Peyer's patch (tissue), 4 donors: ENCODE data around the gene DNAJC2. TPM values are rescaled to one million over a fixed set of nuclear protein-coding genes. Genes with fewer than 3 reads are reported as not detected.

ENCODE experiments used
- DNase-seq, 3 donors: peaks; one replicate each; pipeline ENCODE4 v3.0.0-alpha.2; 2017 to 2019
- H3K27ac ChIP-seq, 4 donors: fragments of 200-600 bp; sonication (generic); one replicate each; pipeline ENCODE4 v1.5.1; 2016 to 2019
- H3K27me3 ChIP-seq, 2 donors: fragments of 200-600 bp; sonication (generic); one replicate each; pipeline ENCODE4 v1.5.1; 2019
- H3K36me3 ChIP-seq, 3 donors: fragments of 200-600 bp; sonication (generic); one replicate each; pipeline ENCODE4 v1.5.1; 2016 to 2019
- H3K4me1 ChIP-seq, 4 donors: fragments of 200-600 bp; sonication (generic); one replicate each; pipeline ENCODE4 v1.5.1; 2016 to 2019
- H3K4me3 ChIP-seq, 4 donors: fragments of 200-600 bp; sonication (generic); 1 replicate in 3 of 4; 2 replicates in 1 of 4; pipeline ENCODE4 v1.5.1; 2016 to 2019; ENCODE audit warnings: mild to moderate bottlenecking in 1 of 4
- H3K9me3 ChIP-seq, 4 donors: fragments of 200-600 bp; sonication (generic); one replicate each; pipeline ENCODE4 v1.5.1; 2016 to 2019; ENCODE audit warnings: mild to moderate bottlenecking in 1 of 4
- CTCF ChIP-seq, 6 experiments: fragments of 450-650 bp in 4 of 6; fragments of 200-600 bp in 2 of 6; sonication (generic) in 1 of 6; IDR thresholded peaks; one replicate each; pipeline ENCODE4 v1.5.1; 2017 to 2019; ENCODE audit warnings: antibody characterized with exemption in 6 of 6, mild to moderate bottlenecking in 3 of 6, moderate library complexity in 1 of 6
- POLR2A ChIP-seq, 2 donors: fragments of 450-650 bp; IDR thresholded peaks; one replicate each; pipeline ENCODE4 v1.5.1; 2017; ENCODE audit warnings: antibody characterized with exemption in 2 of 2, mild to moderate bottlenecking in 2 of 2, moderate library complexity in 2 of 2
- total RNA-seq, 4 donors: library from RNA; depleted of rRNA; stranded (reverse); fragments of >200 nt; gene quantifications; one replicate each; pipeline ENCODE4 v1.1.0, GENCODE V29; 2016

DNAJC2 gene
- total RNA-seq, 4 donors from 2014 or later, result 14.7 to 52.0 (median 20.8) TPM

- H3K27ac ChIP-seq, result peak within 1 kb of the TSS; percentile 78 to 88 (median 82)
- H3K9me3 ChIP-seq, result no peaks in the 10 kb centered on the region
- H3K4me1 ChIP-seq, result peaks cover 0 to 31% (median 3%) of the 10 kb centered on the region in 4 donors
- peaks cover 0 to 13% (median 0%) of the 10 kb centered on the region in 3 donors for H3K36me3 ChIP-seq
- no peaks in the 10 kb centered on the region for H3K27me3 ChIP-seq
- peak; percentile 63 to 92 (median 76) for DNase-seq
- peak within 1 kb of the TSS; percentile 63 to 82 (median 74) for H3K4me3 ChIP-seq
- TF ChIP-seq CTCF (IDR thresholded peaks at IDR 0.05), result no peak
- TF ChIP-seq POLR2A (IDR thresholded peaks at IDR 0.05), result peak; percentile 24 to 35
Measured at GRCh38 chr7:103347507-103348267, 3.1 kb upstream of the DNAJC2 start, which contains the start of gene PSMC2. PSMC2 (plus strand) TSS chr7:103347643; CDS start chr7:103347712, 69 bp downstream.

GRCh38 chr7:103346396-103346795, 1.8 kb upstream of the DNAJC2 start:
- H3K27me3 ChIP-seq, result no peaks in the 10 kb centered on the region
- H3K4me1 ChIP-seq, result peaks cover 0 to 35% (median 3%) of the 10 kb centered on the region in 4 donors
- H3K27ac ChIP-seq, result no peak overlapping the region
- H3K9me3 ChIP-seq, result no peaks in the 10 kb centered on the region
- TF ChIP-seq POLR2A (IDR thresholded peaks at IDR 0.05), result no peak
- no peak for TF ChIP-seq CTCF (IDR thresholded peaks at IDR 0.05)
- peaks cover 0 to 14% (median 0%) of the 10 kb centered on the region in 3 donors for H3K36me3 ChIP-seq
- no peak overlapping the region for H3K4me3 ChIP-seq
- DNase-seq, result no peak

- Histone ChIP-seq H3K9me3 (no peaks in the 10 kb centered on the region), H3K4me1 (peaks cover 0 to 20% (median 0%) of the 10 kb centered on the region in 4 donors), H3K27ac (peak overlapping the region; percentile 77 to 85 (median 83)), H3K27me3 (no peaks in the 10 kb centered on the region), H3K4me3 (peak overlapping the region; percentile 73 to 93 (median 88)), H3K36me3 (peaks cover 0 to 26% (median 0%) of the 10 kb centered on the region in 3 donors)
- peak in 2 of 3 donors; percentile 50 to 56 for DNase-seq
- TF ChIP-seq POLR2A (IDR thresholded peaks at IDR 0.05) (peak in 1 of 2 donors; percentile 21), CTCF (IDR thresholded peaks at IDR 0.05) (no peak)
Measured at GRCh38 chr7:103343758-103344452, 662 bp downstream of the DNAJC2 start.

- no peaks in the 10 kb centered on the region for H3K9me3 ChIP-seq
- H3K27me3 ChIP-seq, result no peaks in the 10 kb centered on the region
- peak overlapping the region in 3 of 4 donors; percentile 77 to 85 (median 82) for H3K27ac ChIP-seq
- H3K4me3 ChIP-seq, result peak overlapping the region in 3 of 4 donors; percentile 73 to 93 (median 86)
- H3K36me3 ChIP-seq, result peaks cover 0 to 32% (median 0%) of the 10 kb centered on the region in 3 donors
- H3K4me1 ChIP-seq, result peaks cover 0 to 14% (median 0%) of the 10 kb centered on the region in 4 donors
- TF ChIP-seq POLR2A (IDR thresholded peaks at IDR 0.05) (no peak), CTCF (IDR thresholded peaks at IDR 0.05) (no peak)
- DNase-seq, result no peak
Measured at GRCh38 chr7:103343332-103343731, 1.2 kb downstream of the DNAJC2 start.

GRCh38 chr7:103341466-103341865, 3.1 kb downstream of the DNAJC2 start:
- no peak for DNase-seq
- Histone ChIP-seq H3K4me3 (no peak overlapping the region), H3K4me1 (peaks cover 0 to 14% (median 0%) of the 10 kb centered on the region in 4 donors), H3K9me3 (no peaks in the 10 kb centered on the region), H3K36me3 (peaks cover 0 to 50% (median 0%) of the 10 kb centered on the region in 3 donors), H3K27ac (no peak overlapping the region), H3K27me3 (no peaks in the 10 kb centered on the region)
- TF ChIP-seq POLR2A (IDR thresholded peaks at IDR 0.05) (no peak), CTCF (IDR thresholded peaks at IDR 0.05) (no peak)
